ENCODE data around the gene SCAF8.

DNA sequence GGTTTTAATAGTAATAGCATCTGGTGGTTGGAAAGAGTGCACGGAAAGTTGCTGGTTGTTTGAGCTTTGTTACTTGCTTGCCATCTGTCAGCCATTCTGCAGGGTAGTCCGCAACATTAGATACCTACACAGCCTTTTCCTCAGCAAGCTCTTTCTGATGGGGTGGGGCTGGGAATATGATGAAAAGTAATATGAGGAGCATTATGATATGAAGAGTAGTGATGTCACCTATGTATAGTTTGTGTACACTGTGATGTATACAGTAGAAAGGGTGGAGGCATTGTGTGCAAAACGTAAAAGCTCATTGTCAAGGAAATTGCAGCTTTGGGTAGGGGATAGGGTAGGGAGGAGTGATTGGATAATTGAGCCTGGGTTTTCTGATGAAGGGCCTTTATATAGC, 16.1 kb downstream of the SCAF8 start:
- no peak for TF ChIP-seq MAFK (IDR thresholded peaks at IDR 0.05; ENCODE audit: low read depth, low read length)
- no peak for TF ChIP-seq SIX5 (IDR thresholded peaks at IDR 0.05; ENCODE audit: low read depth, low read length)
- no peak for TF ChIP-seq CHD2 (IDR thresholded peaks at IDR 0.05; ENCODE audit: low read length)
- TF ChIP-seq EP300 (IDR thresholded peaks at IDR 0.05; ENCODE audit: borderline replicate concordance in 1 of 2, low read depth in 2 of 2, low read length in 2 of 2) = no peak
- no peak for TF ChIP-seq POLR2A (IDR thresholded peaks at IDR 0.05; ENCODE audit: control extremely low read depth in 1 of 2, low read depth in 2 of 2, low read length in 2 of 2)
